HL-60 (cell line): ENCODE measurements around the gene INPP4B.

Source experiments
- CTCF ChIP-seq: IDR thresholded peaks from one replicate; pipeline ENCODE4 v1.5.1; 2011; ENCODE audit warnings: low read length, control low read depth, inconsistent platforms; ENCODE audit not compliant: insufficient read depth
- POLR2AphosphoS5 ChIP-seq: IDR thresholded peaks from 2 replicates; pipeline ENCODE4 v1.6.1; 2012; ENCODE audit warnings: low read depth
- REST ChIP-seq: IDR thresholded peaks from 2 replicates; pipeline ENCODE4 v1.6.1; 2012; ENCODE audit warnings: low read depth; ENCODE audit not compliant: insufficient replicate concordance

- TF ChIP-seq CTCF = no peak
- no peak for TF ChIP-seq POLR2AphosphoS5
- no peak for TF ChIP-seq REST
Measured at GRCh38 chr4:142355421-142355930, 490.6 kb downstream of the INPP4B start.
